ENCODE results near the gene DYNC2I2.
A peak's percentile ranks its signal among the peaks of the same experiment; 100 is the strongest.

- peak; percentile 91 for TF ChIP-seq POLR2A (IDR thresholded peaks at IDR 0.05; ENCODE audit: extremely low read depth, insufficient read length)
- TF ChIP-seq CTCF (IDR thresholded peaks at IDR 0.05; ENCODE audit: low read depth, low read length), result no peak
- TF ChIP-seq MYC (IDR thresholded peaks at IDR 0.05; ENCODE audit: low read depth, low read length), result peak; percentile 71
Measured at GRCh38 chr9:128684325-128685199, 27.9 kb upstream of the DYNC2I2 start.
